A673 (cell line): ENCODE data around the gene WDR45B. TPM values are rescaled to one million over a fixed set of nuclear protein-coding genes. Genes with fewer than 3 reads are reported as not detected.
A peak's percentile ranks its signal among the peaks of the same experiment; 100 is the strongest.

Experiments
- BruUV-seq: library from RNA; stranded (reverse); fragments of 400-500 nt; replicated peaks from 2 replicates; lab custom pipeline; 2021; lab: Mats Ljungman, UMichigan
- CTCF ChIA-PET: fragments of 300-600 bp; sonication (Branson Sonifier 250); formaldehyde crosslinking; loops from one replicate; lab custom pipeline; 2022; ENCODE audit warnings: antibody characterized with exemption; lab: Charles Lee
- POLR2A ChIA-PET: fragments of 300-600 bp; sonication (Branson Sonifier 250); formaldehyde crosslinking; loops from one replicate; lab custom pipeline; 2022; ENCODE audit warnings: antibody characterized with exemption; ENCODE audit not compliant: low non-redundant PET; lab: Charles Lee
- DNase-seq: peaks from one replicate; pipeline ENCODE4 v3.0.0-alpha.2; 2015; ENCODE audit warnings: low spot score
- H3K27ac ChIP-seq: fragments of 200-600 bp; sonication (generic); 2 replicates; pipeline ENCODE4 v1.5.1; 2016; ENCODE audit warnings: mixed run types, low read depth, mild to moderate bottlenecking, mixed read lengths, antibody characterized with exemption, low read length; ENCODE audit not compliant: poor library complexity, severe bottlenecking
- H3K27me3 ChIP-seq: fragments of 200-600 bp; sonication (generic); replicated peaks from 2 replicates; pipeline ENCODE4 v1.6.1; 2017; ENCODE audit warnings: mixed run types, low read depth, mild to moderate bottlenecking, mixed read lengths, antibody characterized with exemption, low read length; ENCODE audit not compliant: insufficient read depth, poor library complexity
- H3K36me3 ChIP-seq: fragments of 200-600 bp; sonication (generic); 2 replicates; pipeline ENCODE4 v1.6.1; 2016; ENCODE audit warnings: mixed run types, mild to moderate bottlenecking, mixed read lengths, antibody characterized with exemption, low read length; ENCODE audit not compliant: insufficient read depth, poor library complexity, severe bottlenecking
- H3K4me1 ChIP-seq: fragments of 200-600 bp; sonication (generic); 2 replicates; pipeline ENCODE4 v1.6.1; 2017; ENCODE audit warnings: mixed run types, mild to moderate bottlenecking, mixed read lengths, antibody characterized with exemption, low read length; ENCODE audit not compliant: insufficient read depth, poor library complexity, severe bottlenecking
- H3K4me3 ChIP-seq: fragments of 200-600 bp; sonication (generic); 2 replicates; pipeline ENCODE4 v1.5.1; 2016; ENCODE audit warnings: low read depth, mixed run types, mild to moderate bottlenecking, mixed read lengths, low read length; ENCODE audit not compliant: poor library complexity, severe bottlenecking
- H3K9me3 ChIP-seq: fragments of 200-600 bp; sonication (generic); 2 replicates; pipeline ENCODE4 v1.6.1; 2016; ENCODE audit warnings: mixed run types, low read depth, mild to moderate bottlenecking, mixed read lengths, antibody characterized with exemption, low read length; ENCODE audit not compliant: poor library complexity, severe bottlenecking
- EZH2 ChIP-seq: fragments of 200-600 bp; sonication (generic); IDR thresholded peaks from 2 replicates; pipeline ENCODE4 v1.6.1; 2017; ENCODE audit warnings: borderline replicate concordance, low read depth, mild to moderate bottlenecking, mixed read lengths, antibody characterized with exemption, low read length; ENCODE audit not compliant: poor library complexity, severe bottlenecking
- intact Hi-C: fragments of 100-400 bp; cut with micrococcal nuclease; formaldehyde crosslinking; loops from one replicate; pipeline ENCODE4 v1.10.0; 2022; ENCODE audit not compliant: unreplicated experiment
- total RNA-seq: library from RNA; stranded (reverse); gene quantifications from 2 replicates; pipeline ENCODE4 v1.2.3, GENCODE V29; 2021
- TF ChIP-seq, protein P1 (sequence below): fragments of 300-800, 200-600 bp; sonication (generic); conservative IDR thresholded peaks from 2 replicates; pipeline ENCODE4 v1.5.1; 2017; ENCODE audit warnings: low read depth, mild to moderate bottlenecking, antibody characterized with exemption, low read length, moderate library complexity, mixed read lengths

WDR45B gene
- total RNA-seq, 1 experiment from 2014 or later, result 73.0 TPM

DNA sequence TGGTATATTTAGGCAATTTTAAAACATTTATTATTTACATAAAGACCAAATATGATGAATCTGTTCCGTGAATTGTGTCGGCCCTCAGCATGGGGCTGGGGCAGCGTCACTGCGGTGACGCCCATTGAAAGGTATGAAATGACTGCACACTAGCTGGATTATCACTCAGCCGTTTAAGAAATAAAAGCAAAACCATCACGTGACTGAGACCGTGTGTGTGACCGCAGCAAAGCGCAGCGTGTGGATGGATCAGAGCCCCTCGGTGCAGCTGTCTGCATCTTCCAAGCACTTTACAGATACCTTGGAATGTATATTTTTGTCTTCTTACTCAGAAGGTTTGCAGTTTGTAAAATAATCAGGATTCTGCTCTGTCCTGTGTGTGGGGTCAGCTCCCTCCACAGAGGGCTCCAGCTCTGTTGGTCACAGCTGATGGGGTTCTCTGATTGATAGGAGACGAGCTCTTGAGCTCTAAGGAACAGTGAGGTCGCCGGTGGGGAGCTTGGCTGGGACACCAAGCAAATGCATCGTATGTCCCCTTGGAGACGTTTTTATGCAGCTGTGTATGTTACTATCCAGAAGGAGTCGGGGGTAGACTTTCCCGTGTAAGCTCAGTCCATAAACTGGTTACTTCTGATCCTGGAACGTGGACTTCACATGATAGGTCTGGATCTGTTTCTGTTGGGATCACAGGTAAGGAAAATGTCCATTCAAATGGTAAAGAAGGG, 45.1 kb downstream of the WDR45B start:
- no peaks in the 10 kb centered on the region for H3K9me3 ChIP-seq

DNA sequence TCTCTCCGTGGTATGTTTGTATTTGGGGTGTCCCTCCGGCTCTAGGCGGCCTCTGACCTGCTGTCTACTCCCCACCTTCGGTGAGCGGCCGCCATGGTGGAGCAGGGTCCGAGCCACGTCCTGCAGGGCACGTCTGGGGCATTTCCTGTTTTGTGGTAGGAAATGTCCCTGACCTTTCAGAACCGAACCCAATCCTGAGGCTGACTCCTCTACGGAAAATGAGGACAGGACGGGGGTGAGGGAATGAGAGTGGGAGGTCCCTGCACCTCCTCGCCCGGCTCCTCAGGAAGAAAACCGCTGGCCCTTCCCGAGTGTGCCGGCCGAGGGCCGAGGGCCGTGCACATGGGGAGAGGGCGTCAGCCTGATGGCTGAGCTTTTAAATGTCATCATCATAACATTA, 45.8 kb downstream of the WDR45B start:
- no peaks in the 10 kb centered on the region for H3K27me3 ChIP-seq
- DNase-seq, result no peak
- TF ChIP-seq EZH2, result no peak
- TF ChIP-seq, protein P1, sequence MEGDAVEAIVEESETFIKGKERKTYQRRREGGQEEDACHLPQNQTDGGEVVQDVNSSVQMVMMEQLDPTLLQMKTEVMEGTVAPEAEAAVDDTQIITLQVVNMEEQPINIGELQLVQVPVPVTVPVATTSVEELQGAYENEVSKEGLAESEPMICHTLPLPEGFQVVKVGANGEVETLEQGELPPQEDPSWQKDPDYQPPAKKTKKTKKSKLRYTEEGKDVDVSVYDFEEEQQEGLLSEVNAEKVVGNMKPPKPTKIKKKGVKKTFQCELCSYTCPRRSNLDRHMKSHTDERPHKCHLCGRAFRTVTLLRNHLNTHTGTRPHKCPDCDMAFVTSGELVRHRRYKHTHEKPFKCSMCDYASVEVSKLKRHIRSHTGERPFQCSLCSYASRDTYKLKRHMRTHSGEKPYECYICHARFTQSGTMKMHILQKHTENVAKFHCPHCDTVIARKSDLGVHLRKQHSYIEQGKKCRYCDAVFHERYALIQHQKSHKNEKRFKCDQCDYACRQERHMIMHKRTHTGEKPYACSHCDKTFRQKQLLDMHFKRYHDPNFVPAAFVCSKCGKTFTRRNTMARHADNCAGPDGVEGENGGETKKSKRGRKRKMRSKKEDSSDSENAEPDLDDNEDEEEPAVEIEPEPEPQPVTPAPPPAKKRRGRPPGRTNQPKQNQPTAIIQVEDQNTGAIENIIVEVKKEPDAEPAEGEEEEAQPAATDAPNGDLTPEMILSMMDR, result no peak
- POLR2A ChIA-PET, result interaction anchor here (0.6 kb wide), 1 partner anchor 437 kb away, joined by 6 read pairs; no protein-coding TSS in a partner anchor
- CTCF ChIA-PET, result no interaction called here
- peaks cover 81% of the 10 kb centered on the region for H3K36me3 ChIP-seq
- H3K4me1 ChIP-seq, result peaks cover 4% of the 10 kb centered on the region
- intact Hi-C loops, result no loop called here
- no TSS peak for BruUV-seq
- H3K27ac ChIP-seq, result no peak overlapping the region
- no peaks in the 10 kb centered on the region for H3K9me3 ChIP-seq
- no peak overlapping the region for H3K4me3 ChIP-seq

More for the DNA sequence above, 45.1 kb downstream of the WDR45B start:
- Histone ChIP-seq H3K4me1 (peaks cover 4% of the 10 kb centered on the region), H3K4me3 (no peak overlapping the region), H3K27ac (no peak overlapping the region), H3K36me3 (peaks cover 78% of the 10 kb centered on the region), H3K27me3 (no peaks in the 10 kb centered on the region)
- CTCF ChIA-PET, result no interaction called here
- POLR2A ChIA-PET, result no interaction called here
- no peak for TF ChIP-seq EZH2
- TF ChIP-seq, protein P1, result no peak
- intact Hi-C loops, result no loop called here
- no peak for DNase-seq
- no TSS peak for BruUV-seq

DNA sequence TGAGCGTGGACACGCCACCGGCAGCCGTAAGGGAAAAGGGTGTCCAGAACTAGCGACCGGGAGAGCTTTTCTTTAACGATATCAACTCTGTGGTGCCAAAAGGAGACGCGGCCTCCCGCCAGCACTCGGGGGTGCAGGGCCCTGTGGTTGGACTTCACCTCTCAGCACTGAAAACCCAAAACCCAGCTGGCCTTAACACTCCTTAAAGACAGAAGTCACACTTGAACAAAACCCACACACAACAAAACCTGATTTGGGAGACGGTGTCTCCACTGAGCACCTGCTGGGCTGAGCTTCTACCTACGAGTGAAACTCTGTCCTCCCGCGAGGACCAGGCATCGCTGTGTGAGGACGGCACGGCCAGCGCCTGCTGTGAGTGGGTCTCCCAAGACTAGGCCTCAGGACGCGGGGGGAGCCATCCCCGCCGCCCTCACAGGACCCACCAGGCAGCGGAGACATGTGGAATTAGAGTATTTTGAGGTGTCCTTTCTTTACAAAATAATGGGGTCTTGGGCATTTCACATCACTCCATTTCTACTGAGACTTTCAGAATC, 46.7 kb downstream of the WDR45B start:
- no peak for DNase-seq
- TF ChIP-seq, protein P1, result no peak
- no peak for TF ChIP-seq EZH2
- Histone ChIP-seq H3K4me3 (no peak overlapping the region), H3K27me3 (no peaks in the 10 kb centered on the region), H3K36me3 (peaks cover 90% of the 10 kb centered on the region), H3K27ac (no peak overlapping the region), H3K9me3 (no peaks in the 10 kb centered on the region), H3K4me1 (peaks cover 4% of the 10 kb centered on the region)
- TSS peak; percentile 33 for BruUV-seq
- ChIA-PET POLR2A (no interaction called here), CTCF (no interaction called here)
- intact Hi-C loops, result no loop called here
